ENCODE measurements around the gene FHOD3.

FHOD3 gene

DNA sequence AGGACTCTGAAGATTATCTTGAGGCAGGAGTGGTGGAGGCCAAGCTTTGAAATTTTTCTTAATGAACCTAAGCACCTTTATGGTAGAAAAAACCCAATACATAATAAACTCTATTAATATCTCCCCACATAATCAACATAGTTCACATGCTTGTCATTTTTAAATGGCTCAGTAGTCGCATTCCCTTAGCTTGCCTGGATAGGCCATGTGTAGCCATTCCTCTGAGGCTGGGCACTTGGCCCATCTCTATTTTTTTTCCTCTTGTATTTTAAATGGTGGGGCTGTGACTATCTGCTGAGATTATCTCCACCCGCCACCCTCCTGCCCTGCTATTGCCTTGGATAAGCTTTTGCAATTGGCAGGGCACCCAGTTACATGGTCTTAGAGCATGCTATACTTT lies 143.1 kb downstream of the FHOD3 start:
- FAIRE-seq (no peak), DNase-seq (ENCODE audit: insufficient read length, low spot score) (no peak)
- TF ChIP-seq POU2F2 (IDR thresholded peaks at IDR 0.05; ENCODE audit: low read depth, low read length), result no peak
- TF ChIP-seq PAX5 (IDR thresholded peaks at IDR 0.05; ENCODE audit: insufficient read depth, low read length, severe bottlenecking), result no peak
- no peak for TF ChIP-seq POLR2A (IDR thresholded peaks at IDR 0.05; ENCODE audit: low read depth, low read length)
- no peak for TF ChIP-seq TAF1 (IDR thresholded peaks at IDR 0.05; ENCODE audit: low read depth, low read length)
- no peak for TF ChIP-seq SPI1 (IDR thresholded peaks at IDR 0.05; ENCODE audit: low read depth, low read length)
- TF ChIP-seq POLR2AphosphoS5 (IDR thresholded peaks at IDR 0.05; ENCODE audit: low read depth, low read length), result no peak

GRCh38 chr18:36441426-36442240 lies 144.1 kb downstream of the FHOD3 start:
- no peak for FAIRE-seq
- no peak for TF ChIP-seq POLR2A (IDR thresholded peaks at IDR 0.05; ENCODE audit: low read depth, low read length)
- TF ChIP-seq SPI1 (IDR thresholded peaks at IDR 0.05; ENCODE audit: low read depth, low read length), result no peak
- no peak for TF ChIP-seq POLR2AphosphoS5 (IDR thresholded peaks at IDR 0.05; ENCODE audit: low read depth, low read length)
- TF ChIP-seq PAX5 (IDR thresholded peaks at IDR 0.05; ENCODE audit: insufficient read depth, low read length, severe bottlenecking), result no peak
- no peak for TF ChIP-seq TAF1 (IDR thresholded peaks at IDR 0.05; ENCODE audit: low read depth, low read length)
- TF ChIP-seq POU2F2 (IDR thresholded peaks at IDR 0.05; ENCODE audit: low read depth, low read length), result no peak
- DNase-seq (ENCODE audit: insufficient read length, low spot score), result no peak

GRCh38 chr18:36442717-36443116 lies 145.2 kb downstream of the FHOD3 start:
- no peak for FAIRE-seq
- no peak for DNase-seq (ENCODE audit: insufficient read length, low spot score)

DNA sequence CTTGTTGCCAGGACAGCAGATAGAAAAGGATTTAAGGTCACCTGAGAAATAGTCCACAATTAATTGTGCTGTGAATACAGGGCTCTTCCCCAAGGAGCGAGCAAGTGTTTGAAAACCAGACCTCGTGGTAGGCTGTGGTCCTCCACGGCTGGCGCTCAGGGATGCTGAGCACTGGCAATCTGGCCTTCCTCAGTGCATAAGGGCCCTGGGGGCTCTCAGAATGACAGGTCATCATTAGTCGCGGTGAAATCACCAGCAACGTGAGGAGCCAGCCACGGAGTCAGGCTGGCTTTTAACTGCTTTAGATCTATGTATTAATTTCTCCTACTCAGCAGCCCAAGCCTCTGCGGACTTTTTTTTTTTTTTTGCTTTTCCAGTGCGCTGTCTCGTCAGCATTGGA lies 148.5 kb downstream of the FHOD3 start:
- FAIRE-seq (no peak), DNase-seq (ENCODE audit: insufficient read length, low spot score) (no peak)
- TF ChIP-seq POLR2AphosphoS5 (IDR thresholded peaks at IDR 0.05; ENCODE audit: low read depth, low read length) (no peak), POLR2A (IDR thresholded peaks at IDR 0.05; ENCODE audit: low read depth, low read length) (no peak), SPI1 (IDR thresholded peaks at IDR 0.05; ENCODE audit: low read depth, low read length) (no peak), TAF1 (IDR thresholded peaks at IDR 0.05; ENCODE audit: low read depth, low read length) (no peak), PAX5 (IDR thresholded peaks at IDR 0.05; ENCODE audit: insufficient read depth, low read length, severe bottlenecking) (no peak), POU2F2 (IDR thresholded peaks at IDR 0.05; ENCODE audit: low read depth, low read length) (no peak)

More at GRCh38 chr18:36442717-36443116, 145.2 kb downstream of the FHOD3 start:
- no peak for TF ChIP-seq SPI1 (IDR thresholded peaks at IDR 0.05; ENCODE audit: low read depth, low read length)
- no peak for TF ChIP-seq POLR2AphosphoS5 (IDR thresholded peaks at IDR 0.05; ENCODE audit: low read depth, low read length)
- TF ChIP-seq POU2F2 (IDR thresholded peaks at IDR 0.05; ENCODE audit: low read depth, low read length), result no peak
- no peak for TF ChIP-seq POLR2A (IDR thresholded peaks at IDR 0.05; ENCODE audit: low read depth, low read length)
- no peak for TF ChIP-seq PAX5 (IDR thresholded peaks at IDR 0.05; ENCODE audit: insufficient read depth, low read length, severe bottlenecking)
- no peak for TF ChIP-seq TAF1 (IDR thresholded peaks at IDR 0.05; ENCODE audit: low read depth, low read length)

DNA sequence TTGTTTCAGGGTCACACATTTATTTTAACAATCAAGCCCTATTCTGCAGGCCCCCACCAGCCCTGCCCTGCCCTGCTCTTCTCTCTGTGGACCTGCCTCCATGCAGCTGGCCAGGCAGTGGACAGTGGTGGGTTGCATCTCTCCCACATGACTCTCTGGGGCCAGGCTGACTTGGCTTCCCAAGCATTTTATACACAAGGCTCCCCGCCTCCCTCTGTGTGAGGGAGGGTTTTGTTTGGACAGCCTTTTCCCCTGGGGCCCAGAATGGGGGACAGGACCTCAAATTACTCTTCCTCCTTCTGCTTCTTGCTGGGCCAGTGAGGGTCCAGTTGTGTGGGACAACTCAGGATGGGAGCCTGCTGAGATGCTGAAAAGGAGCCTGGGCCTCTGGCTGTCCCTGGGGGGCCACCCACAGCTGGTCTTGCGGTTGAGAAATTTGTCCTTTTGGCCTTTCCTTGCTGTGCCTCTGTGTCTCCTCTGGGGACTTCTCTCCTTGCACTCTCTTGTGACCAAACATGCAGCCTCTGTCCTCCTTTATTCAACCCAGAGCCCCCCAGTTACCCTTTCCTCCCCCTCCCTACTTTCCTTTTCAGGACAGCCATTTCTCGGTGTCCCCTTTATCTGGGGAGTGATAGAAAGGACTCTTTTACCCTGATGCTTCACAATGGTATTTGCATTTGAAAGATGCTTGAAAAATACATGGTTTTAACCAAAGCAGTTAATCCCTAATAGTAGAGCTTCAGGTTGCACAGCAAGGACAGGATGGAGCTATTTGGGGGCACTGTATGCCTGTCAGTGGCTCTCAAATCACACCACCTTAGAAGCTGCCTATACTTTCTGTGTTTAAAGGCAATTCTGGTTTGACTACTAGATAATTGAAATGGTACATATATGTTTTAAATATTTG lies 151.1 kb downstream of the FHOD3 start:
- no peak for TF ChIP-seq POLR2A (IDR thresholded peaks at IDR 0.05; ENCODE audit: low read depth, low read length)
- no peak for TF ChIP-seq PAX5 (IDR thresholded peaks at IDR 0.05; ENCODE audit: insufficient read depth, low read length, severe bottlenecking)
- no peak for TF ChIP-seq SPI1 (IDR thresholded peaks at IDR 0.05; ENCODE audit: low read depth, low read length)
- no peak for TF ChIP-seq POLR2AphosphoS5 (IDR thresholded peaks at IDR 0.05; ENCODE audit: low read depth, low read length)
- TF ChIP-seq TAF1 (IDR thresholded peaks at IDR 0.05; ENCODE audit: low read depth, low read length), result no peak
- no peak for TF ChIP-seq POU2F2 (IDR thresholded peaks at IDR 0.05; ENCODE audit: low read depth, low read length)
- no peak for DNase-seq (ENCODE audit: insufficient read length, low spot score)
- no peak for FAIRE-seq

DNA sequence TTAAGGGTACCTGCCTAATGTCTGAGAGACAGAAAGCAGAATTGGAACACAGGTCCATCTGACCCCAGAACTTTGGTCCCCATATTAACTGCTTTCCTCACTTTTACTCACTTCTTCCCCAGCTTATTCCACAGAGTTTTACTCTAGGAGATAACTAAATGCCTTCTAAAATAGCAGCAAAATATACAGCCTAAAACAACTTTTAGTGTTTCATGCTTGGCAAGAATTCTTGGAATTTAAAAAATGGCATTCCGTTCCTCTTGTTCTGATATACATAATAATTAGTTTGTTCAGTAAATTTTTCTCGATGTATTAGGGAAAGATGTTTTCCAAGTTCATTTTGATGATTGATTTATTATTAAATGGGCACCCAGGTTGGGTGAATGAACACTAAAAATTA lies 151.9 kb downstream of the FHOD3 start:
- TF ChIP-seq SPI1 (IDR thresholded peaks at IDR 0.05; ENCODE audit: low read depth, low read length) (no peak), PAX5 (IDR thresholded peaks at IDR 0.05; ENCODE audit: insufficient read depth, low read length, severe bottlenecking) (no peak), POU2F2 (IDR thresholded peaks at IDR 0.05; ENCODE audit: low read depth, low read length) (no peak), POLR2AphosphoS5 (IDR thresholded peaks at IDR 0.05; ENCODE audit: low read depth, low read length) (no peak), TAF1 (IDR thresholded peaks at IDR 0.05; ENCODE audit: low read depth, low read length) (no peak), POLR2A (IDR thresholded peaks at IDR 0.05; ENCODE audit: low read depth, low read length) (no peak)
- no peak for FAIRE-seq
- DNase-seq (ENCODE audit: insufficient read length, low spot score), result no peak

- no peak for FAIRE-seq
- TF ChIP-seq POU2F2 (IDR thresholded peaks at IDR 0.05; ENCODE audit: low read depth, low read length) (no peak), TAF1 (IDR thresholded peaks at IDR 0.05; ENCODE audit: low read depth, low read length) (no peak), PAX5 (IDR thresholded peaks at IDR 0.05; ENCODE audit: insufficient read depth, low read length, severe bottlenecking) (no peak), POLR2AphosphoS5 (IDR thresholded peaks at IDR 0.05; ENCODE audit: low read depth, low read length) (no peak), SPI1 (IDR thresholded peaks at IDR 0.05; ENCODE audit: low read depth, low read length) (no peak), POLR2A (IDR thresholded peaks at IDR 0.05; ENCODE audit: low read depth, low read length) (no peak)
- no peak for DNase-seq (ENCODE audit: insufficient read length, low spot score)
These were observed 152.8 kb downstream of the FHOD3 start for GRCh38 chr18:36450264-36450663.

GRCh38 chr18:36451454-36452251 lies 154.1 kb downstream of the FHOD3 start:
- TF ChIP-seq PAX5 (IDR thresholded peaks at IDR 0.05; ENCODE audit: insufficient read depth, low read length, severe bottlenecking) (no peak), SPI1 (IDR thresholded peaks at IDR 0.05; ENCODE audit: low read depth, low read length) (no peak), POLR2AphosphoS5 (IDR thresholded peaks at IDR 0.05; ENCODE audit: low read depth, low read length) (no peak), TAF1 (IDR thresholded peaks at IDR 0.05; ENCODE audit: low read depth, low read length) (no peak), POLR2A (IDR thresholded peaks at IDR 0.05; ENCODE audit: low read depth, low read length) (no peak), POU2F2 (IDR thresholded peaks at IDR 0.05; ENCODE audit: low read depth, low read length) (no peak)
- DNase-seq (ENCODE audit: insufficient read length, low spot score) (no peak), FAIRE-seq (no peak)

All from GM12891 (cell line).